ENCODE results near the gene ABHD17A.
"Not testable (repeated sequence)": the region's sequence is repeated elsewhere in the genome, so short reads cannot be mapped to it uniquely, and the experiment has no call there.

Gene ABHD17A

GRCh38 chr19:1877280-1877660 is 8.0 kb downstream of the ABHD17A start:
- not testable (repeated sequence) for H3K36me3 Mint-ChIP-seq, H3K4me3 Mint-ChIP-seq, H3K27me3 Mint-ChIP-seq, H3K9me3 Mint-ChIP-seq, H3K27ac Mint-ChIP-seq
- H3K4me1 Mint-ChIP-seq: peaks cover 18% of the 10 kb centered on the region

- not testable (repeated sequence) for H3K27me3 Mint-ChIP-seq, H3K36me3 Mint-ChIP-seq, H3K9me3 Mint-ChIP-seq
- Mint-ChIP-seq H3K4me3 (peak overlapping the region; percentile 98), H3K27ac (peak overlapping the region; percentile 86), H3K4me1 (peaks cover 14% of the 10 kb centered on the region)
These were observed 8.6 kb downstream of the ABHD17A start for GRCh38 chr19:1876496-1877279.

GRCh38 chr19:1875646-1876495 is 9.4 kb downstream of the ABHD17A start:
- no peaks in the 10 kb centered on the region for H3K9me3 Mint-ChIP-seq
- peaks cover 4% of the 10 kb centered on the region for H3K36me3 Mint-ChIP-seq
- no peaks in the 10 kb centered on the region for H3K27me3 Mint-ChIP-seq
- peak overlapping the region; percentile 95 for H3K27ac Mint-ChIP-seq
- peak overlapping the region; percentile 98 for H3K4me3 Mint-ChIP-seq
- H3K4me1 Mint-ChIP-seq: peaks cover 14% of the 10 kb centered on the region

- peak overlapping the region; percentile 95 for H3K27ac Mint-ChIP-seq
- not testable (repeated sequence) for H3K9me3 Mint-ChIP-seq, H3K36me3 Mint-ChIP-seq, H3K27me3 Mint-ChIP-seq
- H3K4me3 Mint-ChIP-seq: peak overlapping the region; percentile 98
- H3K4me1 Mint-ChIP-seq: peaks cover 14% of the 10 kb centered on the region
These were observed 10.0 kb downstream of the ABHD17A start for GRCh38 chr19:1875265-1875645.

GRCh38 chr19:1874554-1875185 is 10.6 kb downstream of the ABHD17A start:
- no peaks in the 10 kb centered on the region for H3K9me3 Mint-ChIP-seq
- H3K27me3 Mint-ChIP-seq: no peaks in the 10 kb centered on the region
- H3K27ac Mint-ChIP-seq: peak overlapping the region; percentile 95
- peaks cover 4% of the 10 kb centered on the region for H3K36me3 Mint-ChIP-seq
- H3K4me1 Mint-ChIP-seq: peaks cover 14% of the 10 kb centered on the region
- H3K4me3 Mint-ChIP-seq: peak overlapping the region; percentile 98

GRCh38 chr19:1873524-1874473 is 11.5 kb downstream of the ABHD17A start:
- peak overlapping the region; percentile 98 for H3K4me3 Mint-ChIP-seq
- H3K36me3 Mint-ChIP-seq: peaks cover 4% of the 10 kb centered on the region
- H3K4me1 Mint-ChIP-seq: peaks cover 17% of the 10 kb centered on the region
- no peaks in the 10 kb centered on the region for H3K9me3 Mint-ChIP-seq
- no peaks in the 10 kb centered on the region for H3K27me3 Mint-ChIP-seq
- peak overlapping the region; percentile 95 for H3K27ac Mint-ChIP-seq

- H3K36me3 Mint-ChIP-seq: peaks cover 4% of the 10 kb centered on the region
- H3K4me1 Mint-ChIP-seq: peaks cover 19% of the 10 kb centered on the region
- no peaks in the 10 kb centered on the region for H3K9me3 Mint-ChIP-seq
- no peaks in the 10 kb centered on the region for H3K27me3 Mint-ChIP-seq
- peak overlapping the region; percentile 46 for H3K27ac Mint-ChIP-seq
- H3K4me3 Mint-ChIP-seq: peak overlapping the region; percentile 98
These were observed 12.3 kb downstream of the ABHD17A start for GRCh38 chr19:1872807-1873523.

- Mint-ChIP-seq H3K36me3 (peaks cover 4% of the 10 kb centered on the region), H3K4me1 (peaks cover 19% of the 10 kb centered on the region), H3K4me3 (no peak overlapping the region), H3K27me3 (no peaks in the 10 kb centered on the region), H3K9me3 (no peaks in the 10 kb centered on the region), H3K27ac (no peak overlapping the region)
These were observed 13.7 kb downstream of the ABHD17A start for GRCh38 chr19:1871630-1872029.

- Mint-ChIP-seq H3K27ac (no peak overlapping the region), H3K4me1 (peaks cover 19% of the 10 kb centered on the region), H3K36me3 (peaks cover 4% of the 10 kb centered on the region), H3K4me3 (no peak overlapping the region), H3K27me3 (no peaks in the 10 kb centered on the region), H3K9me3 (no peaks in the 10 kb centered on the region)
These were observed 14.1 kb downstream of the ABHD17A start for GRCh38 chr19:1871140-1871597.

GRCh38 chr19:1868971-1869370 is 16.3 kb downstream of the ABHD17A start:
- H3K9me3 Mint-ChIP-seq: no peaks in the 10 kb centered on the region
- H3K27me3 Mint-ChIP-seq: no peaks in the 10 kb centered on the region
- no peak overlapping the region for H3K4me3 Mint-ChIP-seq
- H3K4me1 Mint-ChIP-seq: peaks cover 7% of the 10 kb centered on the region
- H3K27ac Mint-ChIP-seq: peak overlapping the region; percentile 30
- H3K36me3 Mint-ChIP-seq: no peaks in the 10 kb centered on the region

GRCh38 chr19:1867349-1867724 is 18.0 kb downstream of the ABHD17A start:
- peaks cover 5% of the 10 kb centered on the region for H3K4me1 Mint-ChIP-seq
- H3K27ac Mint-ChIP-seq: no peak overlapping the region
- no peaks in the 10 kb centered on the region for H3K9me3 Mint-ChIP-seq
- H3K36me3 Mint-ChIP-seq: no peaks in the 10 kb centered on the region
- H3K4me3 Mint-ChIP-seq: no peak overlapping the region
- no peaks in the 10 kb centered on the region for H3K27me3 Mint-ChIP-seq

- no peaks in the 10 kb centered on the region for H3K36me3 Mint-ChIP-seq
- H3K9me3 Mint-ChIP-seq: no peaks in the 10 kb centered on the region
- H3K4me1 Mint-ChIP-seq: peaks cover 5% of the 10 kb centered on the region
- no peak overlapping the region for H3K4me3 Mint-ChIP-seq
- H3K27me3 Mint-ChIP-seq: no peaks in the 10 kb centered on the region
- H3K27ac Mint-ChIP-seq: no peak overlapping the region
These were observed 18.5 kb downstream of the ABHD17A start for GRCh38 chr19:1866693-1867348.

GRCh38 chr19:1865172-1866010 is 19.9 kb downstream of the ABHD17A start:
- Mint-ChIP-seq H3K27ac (peak overlapping the region; percentile 62), H3K4me1 (peaks cover 16% of the 10 kb centered on the region), H3K4me3 (peak overlapping the region; percentile 77), H3K36me3 (no peaks in the 10 kb centered on the region), H3K9me3 (no peaks in the 10 kb centered on the region), H3K27me3 (no peaks in the 10 kb centered on the region)

Data from activated naive CD4-positive, alpha-beta T cell treated with anti-CD3 and anti-CD28 coated beads, Interleukin-2, amount 50 U/mL, for 24 hours (primary cell).